ENCODE data around the gene PPIB. TPM values are rescaled to one million over a fixed set of nuclear protein-coding genes. Genes with fewer than 3 reads are reported as not detected.

Gene PPIB
- total RNA-seq = 102 TPM
- long read RNA-seq, transcript PPIB-201 (5 exons, 1,081 nt) = major isoform, 98 of 104 reads
- long read RNA-seq, partial matches to known transcripts = 2 of 104 reads
- long read RNA-seq, other reads (novel, unspliced or antisense) = 4 of 104 reads

DNA sequence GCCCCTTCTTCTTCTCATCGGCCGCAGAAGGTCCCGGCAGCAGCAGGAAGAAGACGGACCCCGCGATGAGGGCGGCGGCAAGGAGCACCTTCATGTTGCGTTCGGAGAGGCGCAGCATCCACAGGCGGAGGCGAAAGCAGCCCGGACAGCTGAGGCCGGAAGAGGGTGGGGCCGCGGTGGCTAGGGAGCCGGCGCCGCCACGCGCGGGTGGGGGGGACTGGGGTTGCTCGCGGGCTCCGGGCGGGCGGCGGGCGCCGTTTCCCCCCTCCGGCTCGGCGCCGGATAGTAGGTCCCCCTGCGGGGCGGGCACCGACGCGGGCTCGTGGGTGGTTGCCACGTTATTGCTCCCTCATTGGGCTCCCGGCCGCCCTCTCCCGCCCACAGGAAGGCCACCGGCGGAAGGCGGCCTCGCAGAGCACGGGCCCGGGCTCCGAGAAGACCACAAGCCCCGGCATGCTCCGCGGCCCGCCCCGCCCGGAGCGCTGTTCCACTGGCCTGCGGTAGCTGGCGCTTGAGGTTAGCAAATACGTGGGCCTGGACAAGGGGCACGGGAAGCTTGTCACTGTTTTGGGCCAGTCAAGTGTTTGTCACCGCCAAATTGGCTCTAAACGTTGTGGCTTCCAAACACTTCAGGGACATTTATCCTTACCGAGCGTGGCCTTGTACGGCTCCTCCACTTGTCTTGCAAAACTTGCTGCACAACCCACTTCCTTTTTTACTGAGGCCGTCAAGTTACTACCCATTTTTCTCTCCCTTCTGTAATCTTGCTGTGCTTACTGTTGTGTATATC, at the start of gene PPIB:
Gene PPIB, minus strand, starts transcription at position 154 of the 790 bp plus-strand sequence. Its CDS starts 36 bp downstream, at position 118.
- H3K36me3 ChIP-seq = peaks cover 39% of the 10 kb centered on the region
- no peaks in the 10 kb centered on the region for H3K27me3 ChIP-seq (ENCODE audit: low read depth)
- intact Hi-C loops (cut with micrococcal nuclease) = no loop called here
- DNase-seq = peak; percentile 98
- peaks cover 57% of the 10 kb centered on the region for H3K4me1 ChIP-seq
- H3K27ac ChIP-seq (replicated peaks) = peak within 1 kb of the TSS; percentile 94
- TF ChIP-seq, protein P1, sequence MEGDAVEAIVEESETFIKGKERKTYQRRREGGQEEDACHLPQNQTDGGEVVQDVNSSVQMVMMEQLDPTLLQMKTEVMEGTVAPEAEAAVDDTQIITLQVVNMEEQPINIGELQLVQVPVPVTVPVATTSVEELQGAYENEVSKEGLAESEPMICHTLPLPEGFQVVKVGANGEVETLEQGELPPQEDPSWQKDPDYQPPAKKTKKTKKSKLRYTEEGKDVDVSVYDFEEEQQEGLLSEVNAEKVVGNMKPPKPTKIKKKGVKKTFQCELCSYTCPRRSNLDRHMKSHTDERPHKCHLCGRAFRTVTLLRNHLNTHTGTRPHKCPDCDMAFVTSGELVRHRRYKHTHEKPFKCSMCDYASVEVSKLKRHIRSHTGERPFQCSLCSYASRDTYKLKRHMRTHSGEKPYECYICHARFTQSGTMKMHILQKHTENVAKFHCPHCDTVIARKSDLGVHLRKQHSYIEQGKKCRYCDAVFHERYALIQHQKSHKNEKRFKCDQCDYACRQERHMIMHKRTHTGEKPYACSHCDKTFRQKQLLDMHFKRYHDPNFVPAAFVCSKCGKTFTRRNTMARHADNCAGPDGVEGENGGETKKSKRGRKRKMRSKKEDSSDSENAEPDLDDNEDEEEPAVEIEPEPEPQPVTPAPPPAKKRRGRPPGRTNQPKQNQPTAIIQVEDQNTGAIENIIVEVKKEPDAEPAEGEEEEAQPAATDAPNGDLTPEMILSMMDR (IDR thresholded peaks at IDR 0.05; ENCODE audit: borderline replicate concordance) = peak; percentile 56
- peak within 1 kb of the TSS; percentile 89 for H3K4me3 ChIP-seq
- no peaks in the 10 kb centered on the region for H3K9me3 ChIP-seq (replicated peaks)

DNA sequence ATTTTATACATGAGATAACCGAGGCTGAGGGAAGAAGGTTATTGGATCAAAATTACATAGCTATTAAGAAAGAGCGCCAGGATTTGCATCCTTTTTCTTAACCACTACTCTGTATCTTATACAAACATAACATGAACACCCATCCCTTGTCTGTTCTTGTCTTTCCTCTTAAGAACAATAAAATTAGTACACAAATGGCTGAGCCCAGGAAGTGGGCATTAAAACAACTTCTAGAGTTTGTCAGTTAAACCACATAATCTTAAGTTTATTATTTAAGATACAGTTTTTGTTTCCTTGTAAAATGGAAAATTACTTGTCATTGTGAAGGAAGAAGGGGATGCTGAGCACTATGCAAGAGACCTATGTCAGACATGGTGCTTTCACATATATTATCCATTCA, 48.9 kb upstream of the PPIB start:
- TF ChIP-seq, protein P1 (IDR thresholded peaks at IDR 0.05; ENCODE audit: borderline replicate concordance) = no peak
- no peaks in the 10 kb centered on the region for H3K27me3 ChIP-seq (ENCODE audit: low read depth)
- H3K9me3 ChIP-seq (replicated peaks) = no peaks in the 10 kb centered on the region
- H3K4me3 ChIP-seq = no peak overlapping the region
- peaks cover 5% of the 10 kb centered on the region for H3K4me1 ChIP-seq
- H3K27ac ChIP-seq (replicated peaks) = no peak overlapping the region
- H3K36me3 ChIP-seq = peaks cover 22% of the 10 kb centered on the region
- no peak for DNase-seq
- intact Hi-C loops (cut with micrococcal nuclease) = loop anchor here (10.0 kb wide), 1 partner anchor 133 kb away; no protein-coding TSS in a partner anchor

DNA sequence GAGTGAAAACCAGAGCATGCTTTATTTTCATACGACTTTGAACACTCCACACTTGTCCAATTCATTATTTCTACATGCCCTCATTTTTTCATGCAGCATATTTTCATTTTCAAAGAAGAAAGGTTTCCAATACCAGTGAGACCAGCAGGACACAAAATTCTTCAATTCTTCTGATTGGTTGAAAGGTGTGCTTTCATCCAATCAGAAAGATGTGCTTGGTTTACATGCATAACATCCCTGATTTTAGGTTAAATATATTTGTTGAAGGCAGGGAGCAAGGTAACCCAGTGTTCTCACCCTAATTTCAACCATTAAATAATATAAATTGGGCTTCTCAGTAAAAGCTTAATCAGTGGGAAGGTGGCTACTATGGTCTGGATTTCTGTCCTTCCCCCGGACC, 47.5 kb upstream of the PPIB start:
- intact Hi-C loops (cut with micrococcal nuclease) = loop anchor here (10.0 kb wide), 1 partner anchor 134 kb away; no protein-coding TSS in a partner anchor
- TF ChIP-seq, protein P1 (IDR thresholded peaks at IDR 0.05; ENCODE audit: borderline replicate concordance) = no peak
- peaks cover 22% of the 10 kb centered on the region for H3K36me3 ChIP-seq
- no peaks in the 10 kb centered on the region for H3K9me3 ChIP-seq (replicated peaks)
- H3K4me3 ChIP-seq = no peak overlapping the region
- no peak overlapping the region for H3K27ac ChIP-seq (replicated peaks)
- no peak for DNase-seq
- no peaks in the 10 kb centered on the region for H3K4me1 ChIP-seq
- no peaks in the 10 kb centered on the region for H3K27me3 ChIP-seq (ENCODE audit: low read depth)

DNA sequence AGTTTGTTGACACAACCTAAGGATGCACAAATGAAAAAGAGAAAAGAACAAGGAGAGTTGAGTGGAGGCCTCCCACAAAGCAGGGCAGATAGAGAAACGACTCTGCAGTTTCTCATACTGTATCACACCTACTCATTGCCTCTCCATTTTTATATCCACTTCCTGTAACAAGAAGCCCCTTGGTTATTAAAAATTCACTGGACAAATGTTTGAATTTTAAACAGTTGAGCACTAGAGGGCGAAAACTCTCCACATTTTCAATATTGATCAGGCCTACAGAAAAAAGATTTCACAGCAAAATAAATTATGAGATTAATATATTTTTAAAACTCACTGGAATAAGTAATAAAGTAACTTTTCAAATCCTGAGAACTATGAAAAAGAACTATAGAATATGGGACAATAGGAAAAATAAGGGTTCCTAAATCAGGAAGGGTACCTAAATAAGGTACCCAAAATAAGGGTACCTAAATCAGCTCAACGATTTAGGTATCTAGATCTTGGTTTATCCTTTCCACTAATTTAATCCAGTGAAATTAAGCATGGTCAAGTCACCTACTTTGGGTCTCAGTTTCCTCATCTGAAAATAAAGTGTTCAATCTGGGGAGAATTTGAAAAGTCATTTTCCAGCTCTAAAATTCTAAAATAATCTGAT, 47.0 kb upstream of the PPIB start:
- Histone ChIP-seq H3K4me1 (no peaks in the 10 kb centered on the region), H3K4me3 (no peak overlapping the region), H3K27ac (replicated peaks) (no peak overlapping the region), H3K9me3 (replicated peaks) (no peaks in the 10 kb centered on the region), H3K27me3 (ENCODE audit: low read depth) (no peaks in the 10 kb centered on the region), H3K36me3 (peaks cover 22% of the 10 kb centered on the region)
- intact Hi-C loops (cut with micrococcal nuclease) = loop anchor here (10.0 kb wide), 1 partner anchor 135 kb away; no protein-coding TSS in a partner anchor
- TF ChIP-seq, protein P1 (IDR thresholded peaks at IDR 0.05; ENCODE audit: borderline replicate concordance) = peak; percentile 56
- no peak for DNase-seq

DNA sequence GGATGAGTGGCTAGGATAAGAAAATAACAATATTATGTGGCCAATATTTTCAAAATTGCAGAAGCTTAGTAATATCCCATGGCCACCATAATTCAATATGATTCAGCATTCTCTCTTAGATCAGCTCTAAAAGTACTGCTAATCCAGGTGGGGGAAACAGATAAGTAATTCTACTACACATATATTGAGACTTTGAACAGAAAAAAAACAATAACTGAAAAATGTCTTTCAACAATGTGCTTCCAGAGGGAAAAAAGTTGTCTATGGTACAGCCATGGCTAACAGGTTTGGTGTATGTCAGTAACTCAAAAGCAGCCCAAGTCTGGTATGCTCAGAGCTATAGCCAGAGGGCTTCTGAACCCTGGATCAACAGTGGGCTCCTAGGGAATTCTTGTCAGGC, 42.4 kb upstream of the PPIB start:
- Histone ChIP-seq H3K27me3 (ENCODE audit: low read depth) (no peaks in the 10 kb centered on the region), H3K36me3 (peaks cover 44% of the 10 kb centered on the region), H3K4me3 (no peak overlapping the region), H3K4me1 (no peaks in the 10 kb centered on the region), H3K9me3 (replicated peaks) (no peaks in the 10 kb centered on the region), H3K27ac (replicated peaks) (no peak overlapping the region)
- intact Hi-C loops (cut with micrococcal nuclease) = no loop called here
- no peak for DNase-seq
- TF ChIP-seq, protein P1 (IDR thresholded peaks at IDR 0.05; ENCODE audit: borderline replicate concordance) = no peak

Data from left ventricle myocardium inferior (tissue), 1 donor.